ENCODE results near the gene GTF2H1.

GTF2H1 gene

GRCh38 chr11:18321969-18322711, at the start of gene GTF2H1, which contains the start of gene HPS5:
GTF2H1 (plus strand) TSS chr11:18322567; CDS start chr11:18333075, 10,508 bp downstream.
HPS5 (minus strand) TSS chr11:18322140; CDS start chr11:18317858, 4,282 bp downstream.
- POLR2A ChIA-PET, result interaction anchor here (0.8 to 3.8 kb wide), 10 partner anchors 9 to 207 kb away, joined by 3 to 30 read pairs (median 4); partner anchors contain the start of gene LDHA
- Histone ChIP-seq H3K4me1 (ENCODE audit: control insufficient read depth, insufficient read depth, low read length) (no peaks in the 10 kb centered on the region), H3K9me3 (ENCODE audit: control insufficient read depth, insufficient read depth, low read depth, low read length) (no peaks in the 10 kb centered on the region), H3K27ac (ENCODE audit: extremely low read depth, low read depth, low read length) (peak within 1 kb of the TSS; percentile 69), H3K4me3 (ENCODE audit: low read depth, low read length) (peak within 1 kb of the TSS; percentile 100), H3K36me3 (ENCODE audit: control insufficient read depth in 2 of 2, insufficient read depth in 1 of 2, low read length in 2 of 2) (peaks cover 0 to 29% of the 10 kb centered on the region in 2 experiments; a peak in 1 of 3 replicates)
- CTCF ChIA-PET, result interaction anchor here (1.0 to 1.7 kb wide), 3 partner anchors 14 to 78 kb away, joined by 3 to 4 read pairs (median 3); no protein-coding TSS in a partner anchor
- TF ChIP-seq ZNF513 (tag by site-specific recombination; IDR thresholded peaks at IDR 0.05) (no peak), ZNF311 (tag by site-specific recombination; IDR thresholded peaks at IDR 0.05; ENCODE audit: borderline replicate concordance) (no peak), ZNF23 (tag by site-specific recombination; IDR thresholded peaks at IDR 0.05; ENCODE audit: borderline replicate concordance) (no peak), ZBTB21 (tag by site-specific recombination; IDR thresholded peaks at IDR 0.05) (peak; percentile 95), SP3 (tag by site-specific recombination; IDR thresholded peaks at IDR 0.05) (peak; percentile 99), ZNF155 (tag by site-specific recombination; IDR thresholded peaks at IDR 0.05) (no peak), KLF1 (tag by site-specific recombination; IDR thresholded peaks at IDR 0.05) (peak; percentile 86), ZNF792 (tag by site-specific recombination; IDR thresholded peaks at IDR 0.05) (no peak; the same call in 1 of the 2 replicates), ZNF621 (tag by site-specific recombination; IDR thresholded peaks at IDR 0.05) (no peak), ZBTB6 (tag by site-specific recombination; IDR thresholded peaks at IDR 0.05) (no peak), ZNF701 (tag by site-specific recombination; IDR thresholded peaks at IDR 0.05) (no peak), ZNF747 (tag by site-specific recombination; IDR thresholded peaks at IDR 0.05) (no peak), BCL6B (tag by site-specific recombination; IDR thresholded peaks at IDR 0.05) (no peak), ZBTB10 (tag by site-specific recombination; IDR thresholded peaks at IDR 0.05) (no peak), ZNF677 (tag by site-specific recombination; IDR thresholded peaks at IDR 0.05) (no peak), REPIN1 (tag by site-specific recombination; IDR thresholded peaks at IDR 0.05; ENCODE audit: low read depth) (no peak), ZNF514 (tag by site-specific recombination; IDR thresholded peaks at IDR 0.05) (no peak), ATF2 (tag by site-specific recombination; IDR thresholded peaks at IDR 0.05; ENCODE audit: low read depth) (peak; percentile 99), HOXA7 (CRISPR knock-in tag; IDR thresholded peaks at IDR 0.05; ENCODE audit: borderline replicate concordance) (no peak), ZNF624 (tag by site-specific recombination; IDR thresholded peaks at IDR 0.05) (no peak), WT1 (tag by site-specific recombination; IDR thresholded peaks at IDR 0.05) (peak; percentile 79), ZNF132 (tag by site-specific recombination; IDR thresholded peaks at IDR 0.05; ENCODE audit: borderline replicate concordance) (no peak), TCF7L2 (IDR thresholded peaks at IDR 0.05; ENCODE audit: borderline replicate concordance, low read depth, low read length) (no peak), MYNN (tag by site-specific recombination; IDR thresholded peaks at IDR 0.05; ENCODE audit: borderline replicate concordance) (no peak), ZNF24 (tag by site-specific recombination; IDR thresholded peaks at IDR 0.05) (peak; percentile 23; the same call in 1 of the 2 replicates), INSM2 (tag by site-specific recombination; IDR thresholded peaks at IDR 0.05) (peak; percentile 80; the same call in 1 of the 2 replicates), ZNF670 (tag by site-specific recombination; IDR thresholded peaks at IDR 0.05; ENCODE audit: low read depth) (no peak), ZNF394 (tag by site-specific recombination; IDR thresholded peaks at IDR 0.05; ENCODE audit: borderline replicate concordance) (peak; percentile 56; the same call in 1 of the 2 replicates)

Data from HEK293 (cell line).